GM23248 (cell line): Measurements from ENCODE around the gene FAM193B. TPM values are rescaled to one million over a fixed set of nuclear protein-coding genes. Genes with fewer than 3 reads are reported as not detected.
"Not testable (repeated sequence)": the region's sequence is repeated elsewhere in the genome, so short reads cannot be mapped to it uniquely, and the experiment has no call there.

ENCODE experiments used
- DNase-seq: peaks from one replicate; pipeline ENCODE4 v3.0.0-alpha.2; 2015
- H2AFZ ChIP-seq: fragments of 200-600 bp; sonication (generic); 2 replicates; pipeline ENCODE4 v1.6.1; 2016; ENCODE audit warnings: antibody characterized with exemption
- H3F3A ChIP-seq: fragments of 200-600 bp; sonication (generic); 2 replicates; pipeline ENCODE4 v1.6.1; 2016; ENCODE audit warnings: mild to moderate bottlenecking, antibody characterized with exemption, mixed run types; ENCODE audit not compliant: insufficient read depth
- H3K27ac ChIP-seq: fragments of 200-600 bp; sonication (generic); 2 replicates; pipeline ENCODE4 v1.5.1; 2016; ENCODE audit warnings: mild to moderate bottlenecking
- H3K27me3 ChIP-seq: fragments of 200-600 bp; sonication (generic); replicated peaks from 2 replicates; pipeline ENCODE4 v1.6.1; 2016; ENCODE audit warnings: mild to moderate bottlenecking; ENCODE audit not compliant: insufficient read depth
- H3K36me3 ChIP-seq: fragments of 200-600 bp; sonication (generic); 2 replicates; pipeline ENCODE4 v1.6.1; 2016; ENCODE audit warnings: low read depth, mild to moderate bottlenecking
- H3K4me1 ChIP-seq: fragments of 200-600 bp; sonication (generic); 2 replicates; pipeline ENCODE4 v1.6.1; 2016; ENCODE audit warnings: mild to moderate bottlenecking; ENCODE audit not compliant: insufficient read depth
- H3K4me2 ChIP-seq: fragments of 200-600 bp; sonication (generic); one replicate; pipeline ENCODE4 v1.6.1; 2016; ENCODE audit warnings: mild to moderate bottlenecking; ENCODE audit not compliant: unreplicated experiment
- H3K4me3 ChIP-seq: fragments of 200-600 bp; sonication (generic); 2 replicates; pipeline ENCODE4 v1.5.1; 2016; ENCODE audit warnings: mild to moderate bottlenecking
- H3K79me2 ChIP-seq: fragments of 200-600 bp; sonication (generic); 2 replicates; pipeline ENCODE4 v1.6.1; 2016; ENCODE audit warnings: mild to moderate bottlenecking; ENCODE audit not compliant: insufficient read depth
- H3K9ac ChIP-seq: fragments of 200-600 bp; sonication (generic); 2 replicates; pipeline ENCODE4 v1.6.1; 2016; ENCODE audit warnings: mild to moderate bottlenecking
- H3K9me2 ChIP-seq: fragments of 200-600 bp; sonication (generic); 2 replicates; pipeline ENCODE4 v1.6.1; 2016; ENCODE audit warnings: mixed run types, mild to moderate bottlenecking, moderate library complexity; ENCODE audit not compliant: insufficient read depth
- H3K9me3 ChIP-seq: fragments of 200-600 bp; sonication (generic); one replicate; pipeline ENCODE4 v1.6.1; 2017; ENCODE audit warnings: low read depth
- H4K20me1 ChIP-seq: fragments of 200-600 bp; sonication (generic); 2 replicates; pipeline ENCODE4 v1.6.0; 2016; ENCODE audit not compliant: insufficient read depth
- EZH2 ChIP-seq: fragments of 200-600 bp; sonication (generic); IDR thresholded peaks from 2 replicates; pipeline ENCODE4 v1.6.1; 2018; ENCODE audit warnings: antibody characterized with exemption, mild to moderate bottlenecking; ENCODE audit not compliant: insufficient read depth, poor library complexity, severe bottlenecking
- EZH2phosphoT487 ChIP-seq: fragments of 200-600 bp; sonication (generic); IDR thresholded peaks from 2 replicates; pipeline ENCODE4 v1.6.1; 2018; ENCODE audit warnings: antibody characterized with exemption, moderate library complexity, mild to moderate bottlenecking, low read depth; ENCODE audit not compliant: insufficient read depth
- WGBS, 2 experiments: methylation state at CpG; one replicate each; pipeline ENCODE4 v1.1.6; 2015 to 2017; ENCODE audit warnings: low lambda C conversion rate in 2 of 2, low coverage in 1 of 2; ENCODE audit errors: missing lambda C conversion rate in 2 of 2; 5-methylcytosine and 5-hydroxymethylcytosine counted together
- in situ Hi-C: fragments of 300-500 bp; cut with MboI; formaldehyde crosslinking; loops from 2 replicates; pipeline ENCODE4 v1.15.0; 2020
- polyA plus RNA-seq: library from polyadenylated mRNA; unstranded; fragments of >200 nt; fragmentation: Nextera tagmentation; extraction: Ambion mirVana; gene quantifications from 2 replicates; pipeline ENCODE4 v1.2.1, GENCODE V29; 2016
- total RNA-seq: library from RNA; depleted of rRNA; stranded (reverse); fragments of >200 nt; shearing (Covaris generic); gene quantifications from 2 replicates; pipeline ENCODE4 v1.2.3, GENCODE V29; 2014

Gene FAM193B
- total and polyA plus RNA-seq, 2 experiments from 2014 or later = 8.0 to 21.9 TPM

DNA sequence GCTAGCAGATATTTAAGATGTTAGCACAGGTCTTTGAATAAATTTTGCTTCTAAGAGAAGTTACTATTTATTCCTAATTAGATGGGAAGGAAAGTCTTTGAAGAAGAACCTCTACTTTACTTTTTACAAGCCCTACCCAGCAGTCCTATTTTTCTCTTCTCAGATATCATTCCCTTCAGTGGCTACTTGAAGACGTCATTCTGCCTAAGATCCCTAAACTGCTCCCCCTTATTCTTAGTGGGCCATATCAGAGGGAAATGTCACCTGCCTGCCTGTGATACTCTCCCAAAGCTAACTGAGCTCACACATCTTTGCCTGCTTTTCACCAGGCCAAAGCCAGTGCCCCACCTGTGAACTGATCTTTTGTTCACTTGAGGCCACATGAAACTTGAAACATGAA, 21.1 kb upstream of the FAM193B start:
- no peak overlapping the region for H3K9ac ChIP-seq
- no peak overlapping the region for H3K4me3 ChIP-seq
- TF ChIP-seq EZH2 (no peak), EZH2phosphoT487 (no peak)
- H3F3A ChIP-seq = no peaks in the 10 kb centered on the region
- H3K4me1 ChIP-seq = no peaks in the 10 kb centered on the region
- no peaks in the 10 kb centered on the region for H3K9me2 ChIP-seq
- H3K27me3 ChIP-seq = peaks cover 9% of the 10 kb centered on the region; the same call in 1 of the 2 replicates
- WGBS, 2 experiments = 41 to 48% methylated on average over 1 of the region's 1 CpG
- in situ Hi-C loops = no loop called here
- no peak overlapping the region for H2AFZ ChIP-seq
- H3K27ac ChIP-seq = no peak overlapping the region
- no peaks in the 10 kb centered on the region for H3K79me2 ChIP-seq
- H3K36me3 ChIP-seq = no peaks in the 10 kb centered on the region
- H4K20me1 ChIP-seq = no peaks in the 10 kb centered on the region
- H3K4me2 ChIP-seq = no peak overlapping the region
- DNase-seq = no peak
- no peaks in the 10 kb centered on the region for H3K9me3 ChIP-seq

DNA sequence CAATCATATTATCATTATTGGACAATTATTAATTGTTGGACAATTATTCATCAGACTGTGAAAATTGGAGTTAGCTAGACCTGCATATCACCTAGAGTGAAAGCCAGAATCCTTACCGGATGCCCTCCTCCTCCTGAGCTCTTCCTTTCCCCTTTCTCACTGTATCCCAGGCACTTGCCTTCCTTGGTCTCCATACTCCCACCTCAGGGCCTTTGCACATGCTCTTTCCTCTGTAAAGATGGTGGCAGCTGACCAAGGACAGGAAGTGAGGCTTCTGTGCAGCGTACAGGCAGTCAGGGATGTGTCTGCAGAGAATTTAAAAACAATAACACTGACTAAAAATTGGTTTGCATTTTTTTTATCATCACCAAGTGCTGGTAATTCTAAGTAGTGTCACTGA, 15.5 kb upstream of the FAM193B start:
- Histone ChIP-seq H4K20me1 (no peaks in the 10 kb centered on the region), H3K27ac (no peak overlapping the region), H3K4me1 (no peaks in the 10 kb centered on the region), H3K9me3 (no peaks in the 10 kb centered on the region), H3F3A (no peaks in the 10 kb centered on the region), H3K4me2 (no peak overlapping the region), H3K9me2 (no peaks in the 10 kb centered on the region), H2AFZ (no peak overlapping the region), H3K27me3 (peaks cover 9% of the 10 kb centered on the region), H3K4me3 (no peak overlapping the region), H3K9ac (no peak overlapping the region), H3K36me3 (no peaks in the 10 kb centered on the region), H3K79me2 (no peaks in the 10 kb centered on the region)
- no peak for DNase-seq
- WGBS, 2 experiments = 42 to 48% methylated on average over 2 of the region's 2 CpGs
- in situ Hi-C loops = no loop called here
- TF ChIP-seq EZH2 = no peak
- no peak for TF ChIP-seq EZH2phosphoT487

- Histone ChIP-seq H3K9me3 (no peaks in the 10 kb centered on the region), H3K27me3 (no peaks in the 10 kb centered on the region; the same call in 1 of the 2 replicates), H3K27ac (no peak overlapping the region), H4K20me1 (no peaks in the 10 kb centered on the region), H3K9me2 (no peaks in the 10 kb centered on the region), H3F3A (no peaks in the 10 kb centered on the region), H3K9ac (no peak overlapping the region), H3K36me3 (no peaks in the 10 kb centered on the region), H3K79me2 (no peaks in the 10 kb centered on the region), H2AFZ (no peak overlapping the region), H3K4me2 (no peak overlapping the region), H3K4me3 (no peak overlapping the region), H3K4me1 (no peaks in the 10 kb centered on the region)
- in situ Hi-C loops = no loop called here
- TF ChIP-seq EZH2phosphoT487 = no peak
- 71 to 73% methylated on average over 7 of the region's 7 CpGs for WGBS, 2 experiments
- DNase-seq = no peak
Measured at GRCh38 chr5:177568326-177568725, 14.0 kb upstream of the FAM193B start.

GRCh38 chr5:177565046-177565445, 10.7 kb upstream of the FAM193B start:
- H3K4me3 ChIP-seq = no peak overlapping the region
- no peaks in the 10 kb centered on the region for H3K4me1 ChIP-seq
- no peak overlapping the region for H3K4me2 ChIP-seq
- no peaks in the 10 kb centered on the region for H3K79me2 ChIP-seq
- H3K9me2 ChIP-seq = no peaks in the 10 kb centered on the region
- H3K9ac ChIP-seq = no peak overlapping the region
- DNase-seq = no peak
- no peaks in the 10 kb centered on the region for H3F3A ChIP-seq
- no peaks in the 10 kb centered on the region for H3K36me3 ChIP-seq
- no peaks in the 10 kb centered on the region; the same call in none of the 2 replicates for H3K27me3 ChIP-seq
- H4K20me1 ChIP-seq = no peaks in the 10 kb centered on the region
- H2AFZ ChIP-seq = no peak overlapping the region
- TF ChIP-seq EZH2 (no peak), EZH2phosphoT487 (no peak)
- H3K9me3 ChIP-seq = no peaks in the 10 kb centered on the region
- WGBS, 2 experiments = 54 to 59% methylated on average over 8 of the region's 8 CpGs
- no peak overlapping the region for H3K27ac ChIP-seq
- in situ Hi-C loops = no loop called here

DNA sequence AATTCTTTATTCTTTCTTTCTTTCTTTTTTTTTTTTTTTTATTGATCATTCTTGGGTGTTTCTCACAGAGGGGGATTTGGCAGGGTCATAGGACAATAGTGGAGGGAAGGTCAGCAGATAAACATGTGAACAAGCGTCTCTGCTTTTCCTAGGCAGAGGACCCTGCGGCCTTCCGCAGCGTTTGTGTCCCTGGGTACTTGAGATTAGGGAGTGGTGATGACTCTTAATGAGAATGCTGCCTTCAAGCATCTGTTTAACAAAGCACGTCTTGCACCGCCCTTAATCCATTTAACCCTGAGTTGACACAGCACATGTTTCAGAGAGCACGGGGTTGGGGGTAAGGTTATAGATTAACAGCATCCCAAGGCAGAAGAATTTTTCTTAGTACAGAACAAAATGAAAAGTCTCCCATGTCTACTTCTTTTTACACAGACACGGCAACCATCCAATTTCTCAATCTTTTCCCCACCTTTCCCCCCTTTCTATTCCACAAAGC, 5.1 kb upstream of the FAM193B start:
- H3K9ac ChIP-seq, H2AFZ ChIP-seq, H3K4me3 ChIP-seq, H4K20me1 ChIP-seq, H3K27me3 ChIP-seq, in situ Hi-C loops, H3K9me2 ChIP-seq, H3K4me1 ChIP-seq, H3K9me3 ChIP-seq, H3K79me2 ChIP-seq, H3K36me3 ChIP-seq, DNase-seq, H3K4me2 ChIP-seq, H3F3A ChIP-seq, H3K27ac ChIP-seq: not testable (repeated sequence)
- WGBS, 2 experiments = 21 to 22% methylated on average over 8 of the region's 8 CpGs
